Measurements from ENCODE around the gene NEURL1B. TPM values are rescaled to one million over a fixed set of nuclear protein-coding genes. Genes with fewer than 3 reads are reported as not detected.

NEURL1B gene
- total and polyA plus RNA-seq, 2 donors (not counting 1 experiment from before 2014, with no cell fraction given): 0.06 to 0.17 TPM

- 80% methylated on average over 5 of the region's 6 CpGs for WGBS (ENCODE audit: insufficient coverage)
- H3K4me3 ChIP-seq (ENCODE audit: control extremely low read depth in 1 of 5, extremely low read depth in 1 of 5, insufficient read depth in 1 of 5, low read depth in 2 of 5, low read length in 4 of 5): no peak overlapping the region
These were observed 33.8 kb upstream of the NEURL1B start for GRCh38 chr5:172607213-172607793.

More at GRCh38 chr5:172607213-172607793, 33.8 kb upstream of the NEURL1B start:
- Histone ChIP-seq H3K4me1 (ENCODE audit: control insufficient read depth in 2 of 2, insufficient read depth in 2 of 2, low read length in 2 of 2) (no peaks in the 10 kb centered on the region), H3K79me2 (ENCODE audit: control insufficient read depth, insufficient read depth, low read length) (no peaks in the 10 kb centered on the region), H3K9me3 (ENCODE audit: control extremely low read depth in 1 of 3, control insufficient read depth in 2 of 3, insufficient read depth in 1 of 3, low read length in 2 of 3) (peaks cover 0 to 5% (median 0%) of the 10 kb centered on the region in 3 donors), H2AFZ (ENCODE audit: insufficient read depth, low read depth, low read length, poor library complexity, severe bottlenecking) (no peak overlapping the region), H3K4me2 (replicated peaks; ENCODE audit: low read depth, low read length, poor library complexity, severe bottlenecking) (no peak overlapping the region), H3K27me3 (replicated peaks in 1 of 4; ENCODE audit: control extremely low read depth in 1 of 4, control insufficient read depth in 3 of 4, insufficient read depth in 4 of 4, low read length in 3 of 4) (peaks cover 0 to 6% (median 0%) of the 10 kb centered on the region in 4 experiments), H4K20me1 (ENCODE audit: control insufficient read depth, insufficient read depth, low read length, poor library complexity, severe bottlenecking) (no peaks in the 10 kb centered on the region), H3K9ac (ENCODE audit: low read length) (no peak overlapping the region), H3K27ac (ENCODE audit: low read length in 2 of 2) (no peak overlapping the region), H3K36me3 (replicated peaks in 1 of 2; ENCODE audit: control extremely low read depth in 1 of 2, control insufficient read depth in 1 of 2, extremely low read depth in 1 of 2, insufficient read depth in 2 of 2, low read length in 1 of 2) (no peaks in the 10 kb centered on the region)
- Mint-ChIP-seq H3K9me3 (ENCODE audit: insufficient read depth) (peaks cover under 1% of the 10 kb centered on the region), H3K27ac (no peak overlapping the region), H3K4me3 (no peak overlapping the region), H3K27me3 (peaks cover 29% of the 10 kb centered on the region), H3K4me1 (no peaks in the 10 kb centered on the region)
- TF ChIP-seq CTCF (IDR thresholded peaks at IDR 0.05): no peak
- no peak for TF ChIP-seq EZH2 (IDR thresholded peaks at IDR 0.05; ENCODE audit: borderline replicate concordance, insufficient read depth, low read depth, low read length, poor library complexity, severe bottlenecking)
- CTCF ChIA-PET: interaction anchor here (0.8 kb wide), 1 partner anchor 8 kb away, joined by 3 read pairs; no protein-coding TSS in a partner anchor
- no peak for DNase-seq
- intact Hi-C loops (cut with micrococcal nuclease): no loop called here
- no peak for ATAC-seq (ENCODE audit: low read depth)
- POLR2A ChIA-PET: no interaction called here

Measured in B cell (primary cell).